Kidney epithelial cell (primary cell): ENCODE measurements around the gene ABCB9. TPM values are rescaled to one million over a fixed set of nuclear protein-coding genes. Genes with fewer than 3 reads are reported as not detected.

Experiments used
- DNase-seq: peaks from one replicate; pipeline ENCODE4 v3.0.0-alpha.2; 2010; ENCODE audit warnings: low read depth
- H3K27me3 ChIP-seq: 2 replicates; pipeline ENCODE4 v1.6.0; 2011; ENCODE audit warnings: low read length; ENCODE audit not compliant: control insufficient read depth, insufficient read depth
- H3K36me3 ChIP-seq: 2 replicates; pipeline ENCODE4 v1.5.1; 2011; ENCODE audit warnings: low read length; ENCODE audit not compliant: control insufficient read depth, insufficient read depth
- H3K4me3 ChIP-seq: 2 replicates; pipeline ENCODE4 v1.5.1; 2011; ENCODE audit warnings: low read depth, mild to moderate bottlenecking, control low read depth, low read length
- total RNA-seq: library from RNA; depleted of rRNA; stranded (reverse); fragments of >200 nt; gene quantifications from 2 replicates; pipeline ENCODE4 v1.2.3, GENCODE V29; 2015
- TF ChIP-seq, protein P1 (sequence below): IDR thresholded peaks from 2 replicates; pipeline ENCODE4 v1.5.1; 2011; ENCODE audit warnings: mild to moderate bottlenecking, moderate library complexity, low read length, control low read depth, inconsistent platforms; ENCODE audit not compliant: insufficient read depth, poor library complexity, severe bottlenecking

ABCB9 gene
- total RNA-seq, 1 donor from 2014 or later = 10.6 TPM

DNA sequence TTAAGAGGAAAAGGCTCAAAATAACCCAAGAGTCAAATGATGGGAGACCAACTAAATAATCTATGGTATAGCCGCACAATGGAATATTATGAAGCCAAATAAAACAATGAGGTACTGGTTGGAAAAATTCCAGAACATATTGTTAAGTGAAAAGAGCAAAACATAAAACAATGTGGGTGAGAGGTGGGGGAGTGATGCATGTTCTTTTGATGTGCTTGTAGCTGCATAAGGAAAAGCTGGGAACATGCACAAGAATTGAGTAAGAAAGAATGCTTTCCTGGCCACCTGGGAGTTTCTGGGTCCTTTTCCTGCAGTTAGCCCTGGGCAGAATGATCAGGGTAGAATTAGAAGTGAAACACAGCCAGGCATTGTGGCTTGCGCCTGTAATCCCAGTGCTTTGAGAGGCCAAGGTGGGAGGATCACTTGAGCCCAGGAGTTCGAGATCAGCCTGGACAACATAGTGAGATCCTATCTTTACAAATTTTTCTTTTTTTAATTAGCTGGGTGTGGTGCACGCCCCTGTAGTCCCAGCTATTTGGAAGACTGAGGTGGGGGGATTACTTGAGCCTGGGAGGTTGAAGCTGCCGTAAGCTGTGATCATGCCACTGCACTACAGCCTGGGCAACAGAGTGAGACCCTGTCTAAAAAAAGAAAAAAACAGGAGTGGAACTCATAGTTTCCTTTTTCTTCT lies 7.9 kb downstream of the ABCB9 start:
- Histone ChIP-seq H3K36me3 (peaks cover 2% of the 10 kb centered on the region), H3K4me3 (no peak overlapping the region), H3K27me3 (no peaks in the 10 kb centered on the region)
- no peak for DNase-seq
- TF ChIP-seq, protein P1, sequence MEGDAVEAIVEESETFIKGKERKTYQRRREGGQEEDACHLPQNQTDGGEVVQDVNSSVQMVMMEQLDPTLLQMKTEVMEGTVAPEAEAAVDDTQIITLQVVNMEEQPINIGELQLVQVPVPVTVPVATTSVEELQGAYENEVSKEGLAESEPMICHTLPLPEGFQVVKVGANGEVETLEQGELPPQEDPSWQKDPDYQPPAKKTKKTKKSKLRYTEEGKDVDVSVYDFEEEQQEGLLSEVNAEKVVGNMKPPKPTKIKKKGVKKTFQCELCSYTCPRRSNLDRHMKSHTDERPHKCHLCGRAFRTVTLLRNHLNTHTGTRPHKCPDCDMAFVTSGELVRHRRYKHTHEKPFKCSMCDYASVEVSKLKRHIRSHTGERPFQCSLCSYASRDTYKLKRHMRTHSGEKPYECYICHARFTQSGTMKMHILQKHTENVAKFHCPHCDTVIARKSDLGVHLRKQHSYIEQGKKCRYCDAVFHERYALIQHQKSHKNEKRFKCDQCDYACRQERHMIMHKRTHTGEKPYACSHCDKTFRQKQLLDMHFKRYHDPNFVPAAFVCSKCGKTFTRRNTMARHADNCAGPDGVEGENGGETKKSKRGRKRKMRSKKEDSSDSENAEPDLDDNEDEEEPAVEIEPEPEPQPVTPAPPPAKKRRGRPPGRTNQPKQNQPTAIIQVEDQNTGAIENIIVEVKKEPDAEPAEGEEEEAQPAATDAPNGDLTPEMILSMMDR = no peak

- DNase-seq = no peak
- H3K4me3 ChIP-seq = no peak overlapping the region
- TF ChIP-seq, protein P1 = no peak
- H3K27me3 ChIP-seq = no peaks in the 10 kb centered on the region
- H3K36me3 ChIP-seq = peaks cover 2% of the 10 kb centered on the region
Observed at GRCh38 chr12:122956035-122956434, 10.2 kb downstream of the ABCB9 start.

DNA sequence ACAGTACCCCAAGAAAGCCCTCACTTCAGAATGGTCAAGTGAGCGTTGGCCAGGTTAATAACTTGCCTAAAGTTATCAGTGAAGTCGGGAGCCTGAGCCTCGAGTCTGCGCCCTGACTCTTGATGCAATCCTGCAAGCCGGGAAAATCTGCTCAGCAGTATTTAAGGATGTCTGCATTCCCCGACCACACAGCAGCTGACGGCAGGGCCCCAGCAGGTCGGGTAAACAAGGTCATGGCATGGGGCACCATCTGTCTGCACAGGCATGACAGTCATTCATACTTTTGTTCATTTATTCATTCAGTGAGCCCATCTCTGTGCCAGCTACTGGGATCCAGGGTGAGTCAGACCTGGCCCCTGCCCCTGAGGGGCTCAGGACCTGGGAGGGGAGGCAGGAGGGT lies 11.1 kb downstream of the ABCB9 start:
- TF ChIP-seq, protein P1 = no peak
- H3K36me3 ChIP-seq = peaks cover 2% of the 10 kb centered on the region
- DNase-seq = no peak
- H3K4me3 ChIP-seq = no peak overlapping the region
- no peaks in the 10 kb centered on the region for H3K27me3 ChIP-seq

- no peak for DNase-seq
Observed at GRCh38 chr12:122951979-122952892, 14.0 kb downstream of the ABCB9 start.

DNA sequence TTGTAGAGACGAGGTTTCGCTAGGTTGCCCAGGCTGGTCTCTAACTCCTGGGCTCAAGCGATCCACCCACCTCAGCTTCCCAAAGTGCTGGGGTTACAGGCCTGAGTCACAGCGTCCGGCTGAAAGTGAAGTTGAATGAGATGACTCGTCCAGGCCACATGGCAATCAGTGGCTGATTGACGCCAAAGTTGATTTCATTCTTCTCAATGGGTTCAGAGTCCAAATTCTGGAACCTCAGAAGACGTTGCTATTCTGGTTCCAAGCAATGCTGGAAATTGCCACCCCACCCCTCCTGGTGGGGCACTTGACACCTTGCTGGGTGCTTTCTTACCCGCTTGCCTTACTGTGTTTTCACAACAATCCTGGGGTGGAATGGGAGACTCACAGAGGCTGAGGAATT lies 14.9 kb downstream of the ABCB9 start:
- DNase-seq = peak; percentile 45
- no peaks in the 10 kb centered on the region for H3K27me3 ChIP-seq
- no peaks in the 10 kb centered on the region for H3K36me3 ChIP-seq
- TF ChIP-seq, protein P1 = no peak
- no peak overlapping the region for H3K4me3 ChIP-seq

More at GRCh38 chr12:122951979-122952892, 14.0 kb downstream of the ABCB9 start:
- Histone ChIP-seq H3K4me3 (no peak overlapping the region), H3K27me3 (no peaks in the 10 kb centered on the region), H3K36me3 (no peaks in the 10 kb centered on the region)
- TF ChIP-seq, protein P1 = peak; percentile 91
